Neural progenitor cell (in vitro differentiated cells): Measurements from ENCODE around the gene ZNF215.
"Not testable (repeated sequence)": the region's sequence is repeated elsewhere in the genome, so short reads cannot be mapped to it uniquely, and the experiment has no call there.

ENCODE experiments used
- CTCF ChIP-seq: fragments of 200-600 bp; sonication (generic); IDR thresholded peaks from 2 replicates; pipeline ENCODE4 v1.5.1; 2017; ENCODE audit warnings: antibody characterized with exemption, mild to moderate bottlenecking
- EZH2 ChIP-seq: fragments of 200-600 bp; sonication (generic); IDR thresholded peaks from 2 replicates; pipeline ENCODE4 v1.6.1; 2017; ENCODE audit warnings: antibody characterized with exemption, mild to moderate bottlenecking, moderate library complexity

GRCh38 chr11:6887711-6888110 lies 38.5 kb upstream of the ZNF215 start:
- not testable (repeated sequence) for TF ChIP-seq CTCF, EZH2
